ENCODE results near the gene PLEKHA5. TPM values are rescaled to one million over a fixed set of nuclear protein-coding genes. Genes with fewer than 3 reads are reported as not detected.
"Not testable (repeated sequence)": the region's sequence is repeated elsewhere in the genome, so short reads cannot be mapped to it uniquely, and the experiment has no call there.

Gene PLEKHA5
- total and polyA plus RNA-seq, 11 donors = 18.1 to 72.2 (median 58.2) TPM

DNA sequence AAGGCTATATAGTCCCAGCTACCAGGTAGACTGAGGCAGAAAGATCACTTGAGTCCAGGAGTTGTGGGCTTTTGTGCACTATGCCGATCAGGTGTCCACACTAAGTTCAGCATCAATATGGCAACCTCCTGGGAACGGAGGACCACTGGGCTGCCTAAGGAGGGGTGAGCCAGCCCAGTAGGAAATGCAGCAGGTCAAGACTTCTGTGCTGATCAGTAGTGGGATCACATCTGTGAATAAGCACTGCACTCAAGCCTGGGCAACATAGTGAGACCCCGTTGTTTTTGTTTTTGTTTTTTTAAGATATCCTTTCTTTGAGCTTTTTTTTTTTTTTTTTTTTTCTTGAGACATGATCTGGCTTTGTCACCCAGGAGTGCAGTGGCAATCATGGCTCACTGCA lies 174.0 kb downstream of the PLEKHA5 start:
- no peak for TF ChIP-seq POLR2A (IDR thresholded peaks at IDR 0.05)
- TF ChIP-seq, protein P1, sequence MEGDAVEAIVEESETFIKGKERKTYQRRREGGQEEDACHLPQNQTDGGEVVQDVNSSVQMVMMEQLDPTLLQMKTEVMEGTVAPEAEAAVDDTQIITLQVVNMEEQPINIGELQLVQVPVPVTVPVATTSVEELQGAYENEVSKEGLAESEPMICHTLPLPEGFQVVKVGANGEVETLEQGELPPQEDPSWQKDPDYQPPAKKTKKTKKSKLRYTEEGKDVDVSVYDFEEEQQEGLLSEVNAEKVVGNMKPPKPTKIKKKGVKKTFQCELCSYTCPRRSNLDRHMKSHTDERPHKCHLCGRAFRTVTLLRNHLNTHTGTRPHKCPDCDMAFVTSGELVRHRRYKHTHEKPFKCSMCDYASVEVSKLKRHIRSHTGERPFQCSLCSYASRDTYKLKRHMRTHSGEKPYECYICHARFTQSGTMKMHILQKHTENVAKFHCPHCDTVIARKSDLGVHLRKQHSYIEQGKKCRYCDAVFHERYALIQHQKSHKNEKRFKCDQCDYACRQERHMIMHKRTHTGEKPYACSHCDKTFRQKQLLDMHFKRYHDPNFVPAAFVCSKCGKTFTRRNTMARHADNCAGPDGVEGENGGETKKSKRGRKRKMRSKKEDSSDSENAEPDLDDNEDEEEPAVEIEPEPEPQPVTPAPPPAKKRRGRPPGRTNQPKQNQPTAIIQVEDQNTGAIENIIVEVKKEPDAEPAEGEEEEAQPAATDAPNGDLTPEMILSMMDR (IDR thresholded peaks at IDR 0.05) = no peak
- Histone ChIP-seq H3K4me1 (no peaks in the 10 kb centered on the region), H3K27ac (no peak overlapping the region), H3K4me3 (no peak overlapping the region), H3K36me3 (peaks cover 0 to 58% (median 18%) of the 10 kb centered on the region in 9 donors), H3K9me3 (no peaks in the 10 kb centered on the region), H3K27me3 (no peaks in the 10 kb centered on the region)
- no peak for ATAC-seq
- WGBS, 4 donors = 93 to 97% (median 95%) methylated on average over 3 of the region's 3 CpGs
- intact Hi-C loops (cut with DNase I) = no loop called here
- DNase-seq = no peak

DNA sequence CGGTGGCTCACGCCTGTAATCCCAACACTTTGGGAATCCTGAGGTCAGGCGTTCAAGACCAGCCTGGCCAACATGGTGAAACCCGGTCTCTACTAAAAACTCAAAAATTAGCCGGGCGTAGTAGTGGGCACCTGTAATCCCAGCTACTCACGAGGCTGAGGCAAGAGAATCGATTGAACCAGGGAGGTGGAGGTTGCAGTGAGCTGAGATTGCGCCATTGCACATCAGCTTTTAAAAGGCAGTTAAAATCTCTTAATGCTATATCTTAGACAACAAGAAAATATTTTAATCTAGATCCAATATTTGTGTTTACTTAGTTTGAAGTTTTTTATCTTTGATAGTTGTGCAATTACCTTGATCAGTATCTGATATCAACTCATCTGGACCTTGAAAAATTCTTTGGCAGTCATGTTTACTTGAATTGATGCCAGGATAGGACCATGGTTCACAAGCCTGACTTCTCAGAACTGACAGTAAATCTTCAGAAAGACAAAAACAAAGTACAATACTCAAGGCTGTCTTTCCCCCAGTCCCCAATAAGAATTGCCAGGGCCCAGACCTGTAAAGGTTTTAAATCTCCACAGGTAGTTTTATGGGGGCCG lies 174.7 kb downstream of the PLEKHA5 start:
- H3K36me3 ChIP-seq = peaks cover 0 to 53% (median 18%) of the 10 kb centered on the region in 9 donors
- 90 to 98% (median 95%) methylated on average over 10 of the region's 10 CpGs for WGBS, 4 donors
- no peak for DNase-seq
- no peaks in the 10 kb centered on the region for H3K27me3 ChIP-seq
- intact Hi-C loops (cut with DNase I) = no loop called here
- no peak for TF ChIP-seq POLR2A (IDR thresholded peaks at IDR 0.05)
- TF ChIP-seq, protein P1 (IDR thresholded peaks at IDR 0.05) = no peak
- H3K27ac ChIP-seq = no peak overlapping the region
- H3K4me3 ChIP-seq = no peak overlapping the region
- H3K9me3 ChIP-seq = no peaks in the 10 kb centered on the region
- H3K4me1 ChIP-seq = no peaks in the 10 kb centered on the region
- no peak for ATAC-seq

DNA sequence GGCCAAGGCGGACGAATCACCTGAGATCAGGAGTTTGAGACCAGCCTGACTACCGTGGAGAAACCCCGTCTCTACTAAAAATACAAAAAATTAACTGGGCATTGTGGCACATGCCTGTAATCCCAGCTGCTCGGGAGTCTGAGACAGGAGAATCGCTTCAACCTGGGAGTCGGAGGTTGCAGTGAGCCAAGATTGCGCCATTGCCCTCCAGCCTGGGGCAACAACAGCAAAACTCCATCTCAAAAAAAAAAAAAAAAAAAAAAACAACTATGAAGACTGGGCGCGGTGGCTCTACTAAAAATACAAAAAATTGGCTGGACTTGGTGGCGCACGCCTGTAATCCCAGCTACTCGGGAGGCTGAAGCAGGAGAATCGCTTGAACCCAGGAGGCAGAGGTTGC lies 176.1 kb downstream of the PLEKHA5 start:
- H3K9me3 ChIP-seq; intact Hi-C loops (cut with DNase I); DNase-seq; H3K27me3 ChIP-seq; ATAC-seq; H3K4me3 ChIP-seq; H3K27ac ChIP-seq; H3K4me1 ChIP-seq: not testable (repeated sequence)
- H3K36me3 ChIP-seq = peaks cover 0 to 39% (median 12%) of the 10 kb centered on the region in 9 donors
- WGBS, 4 donors = 97 to 98% (median 98%) methylated on average over 14 of the region's 14 CpGs

DNA sequence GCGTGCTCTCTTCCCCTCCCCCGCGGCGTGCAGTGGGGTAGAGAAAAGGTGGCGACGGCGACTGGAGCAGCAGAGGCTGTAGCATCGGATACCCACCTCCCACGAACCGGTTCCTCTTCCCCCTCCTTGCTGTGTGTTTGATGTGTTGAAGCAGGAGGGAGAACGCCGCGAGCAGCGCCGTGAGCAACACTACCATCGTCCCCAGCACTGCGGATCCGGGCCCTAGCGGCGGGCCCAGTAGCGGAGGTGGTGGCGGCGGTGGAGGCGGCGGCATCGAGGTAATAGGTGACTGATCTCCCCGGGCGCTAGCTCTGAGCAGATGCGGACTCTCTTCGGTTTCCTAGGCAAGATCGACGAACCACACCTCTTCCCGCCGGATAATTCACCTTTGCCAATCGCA lies 176.8 kb downstream of the PLEKHA5 start:
- H3K36me3 ChIP-seq = peaks cover 0 to 32% (median 12%) of the 10 kb centered on the region in 9 donors
- DNase-seq (no peak), ATAC-seq (no peak)
- no peak overlapping the region for H3K4me3 ChIP-seq
- H3K4me1 ChIP-seq = no peaks in the 10 kb centered on the region
- 96 to 98% (median 98%) methylated on average over 35 of the region's 35 CpGs for WGBS, 4 donors
- intact Hi-C loops (cut with DNase I) = no loop called here
- TF ChIP-seq, protein P1 (IDR thresholded peaks at IDR 0.05) = no peak
- no peak for TF ChIP-seq POLR2A (IDR thresholded peaks at IDR 0.05)
- no peak overlapping the region for H3K27ac ChIP-seq
- no peaks in the 10 kb centered on the region for H3K9me3 ChIP-seq
- no peaks in the 10 kb centered on the region for H3K27me3 ChIP-seq

DNA sequence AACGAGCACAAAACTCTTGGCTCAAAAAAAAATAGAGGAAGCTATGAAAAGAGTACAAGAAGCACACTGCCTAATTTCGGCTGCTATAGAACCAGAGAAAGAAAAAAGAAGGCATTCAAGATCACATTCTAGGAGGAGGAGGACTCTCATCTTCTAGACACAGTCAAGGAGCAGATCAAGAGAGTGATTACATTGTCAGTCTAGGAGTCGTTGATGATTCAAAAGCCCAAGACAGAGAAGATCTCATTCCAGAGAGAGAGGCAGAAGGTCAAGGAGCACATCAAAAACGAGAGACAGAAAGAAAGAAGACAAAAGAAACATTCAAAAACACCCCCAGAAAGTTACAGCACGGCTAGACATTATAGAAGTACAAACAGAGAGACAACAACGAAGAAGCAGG lies 177.9 kb downstream of the PLEKHA5 start:
- intact Hi-C loops (cut with DNase I) = no loop called here
- Histone ChIP-seq H3K27ac (no peak overlapping the region), H3K9me3 (no peaks in the 10 kb centered on the region), H3K27me3 (no peaks in the 10 kb centered on the region), H3K4me1 (no peaks in the 10 kb centered on the region), H3K36me3 (peaks cover 0 to 30% (median 10%) of the 10 kb centered on the region in 9 donors), H3K4me3 (no peak overlapping the region)
- no peak for DNase-seq
- TF ChIP-seq POLR2A (IDR thresholded peaks at IDR 0.05) = no peak
- TF ChIP-seq, protein P1 (IDR thresholded peaks at IDR 0.05) = no peak
- WGBS, 4 donors = 89 to 92% (median 91%) methylated on average over 6 of the region's 6 CpGs
- no peak for ATAC-seq

Data from heart left ventricle (tissue), 16 donors.